H9 (cell line): ENCODE results near the gene SFMBT1. TPM values are rescaled to one million over a fixed set of nuclear protein-coding genes. Genes with fewer than 3 reads are reported as not detected.

Experiments
- DNase-seq: peaks from one replicate; pipeline ENCODE4 v3.0.0-alpha.2; 2017
- H2AFZ ChIP-seq: one replicate; pipeline ENCODE4 v1.6.1; 2013; ENCODE audit warnings: mild to moderate bottlenecking, low read length, control low read depth, moderate library complexity
- H2AK5ac ChIP-seq: 2 replicates; pipeline ENCODE4 v1.6.1; 2013; ENCODE audit warnings: low read length, control low read depth, mixed read lengths; ENCODE audit not compliant: insufficient read length
- H2BK120ac ChIP-seq: one replicate; pipeline ENCODE4 v1.6.1; 2013; ENCODE audit warnings: low read depth, mild to moderate bottlenecking, low read length, control low read depth, inconsistent platforms; ENCODE audit not compliant: poor library complexity, severe bottlenecking
- H2BK12ac ChIP-seq: 2 replicates; pipeline ENCODE4 v1.6.1; 2013; ENCODE audit warnings: low read length, control low read depth, mixed read lengths, low read depth; ENCODE audit not compliant: insufficient read length
- H2BK15ac ChIP-seq: 2 replicates; pipeline ENCODE4 v1.6.1; 2013; ENCODE audit warnings: low read depth, low read length, control low read depth
- H2BK20ac ChIP-seq: one replicate; pipeline ENCODE4 v1.6.1; 2013; ENCODE audit warnings: low read depth, mild to moderate bottlenecking, low read length, control low read depth, inconsistent platforms; ENCODE audit not compliant: poor library complexity, severe bottlenecking
- H2BK5ac ChIP-seq: 2 replicates; pipeline ENCODE4 v1.6.1; 2013; ENCODE audit warnings: low read length, control low read depth, mixed read lengths; ENCODE audit not compliant: insufficient read length
- H3K14ac ChIP-seq: 2 replicates; pipeline ENCODE4 v1.6.1; 2013; ENCODE audit warnings: low read length, control low read depth; ENCODE audit not compliant: insufficient read depth
- H3K18ac ChIP-seq: 2 replicates; pipeline ENCODE4 v1.6.1; 2013; ENCODE audit warnings: low read depth, mild to moderate bottlenecking, mixed read lengths, low read length, control low read depth; ENCODE audit not compliant: insufficient read length
- H3K23ac ChIP-seq: 2 replicates; pipeline ENCODE4 v1.6.1; 2013; ENCODE audit warnings: low read length, control low read depth, mixed read lengths, low read depth; ENCODE audit not compliant: insufficient read length
- H3K23me2 ChIP-seq: 2 replicates; pipeline ENCODE4 v1.6.1; 2013; ENCODE audit warnings: low read depth, mild to moderate bottlenecking, mixed read lengths, low read length, control low read depth; ENCODE audit not compliant: insufficient read length, poor library complexity, severe bottlenecking
- H3K27ac ChIP-seq: 2 replicates; pipeline ENCODE4 v1.5.1; 2013; ENCODE audit warnings: low read length, control low read depth, mixed read lengths, low read depth; ENCODE audit not compliant: insufficient read length
- H3K27me3 ChIP-seq: 2 replicates; pipeline ENCODE4 v1.6.1; 2013; ENCODE audit warnings: low read length, control low read depth, inconsistent platforms; ENCODE audit not compliant: insufficient read depth
- H3K4ac ChIP-seq: 2 replicates; pipeline ENCODE4 v1.6.1; 2013; ENCODE audit warnings: low read depth, mild to moderate bottlenecking, control low read depth, inconsistent platforms, low read length, moderate library complexity
- H3K4me1 ChIP-seq: 2 replicates; pipeline ENCODE4 v1.6.1; 2013; ENCODE audit warnings: low read length, control low read depth, inconsistent platforms; ENCODE audit not compliant: insufficient read depth
- H3K4me2 ChIP-seq: 2 replicates; pipeline ENCODE4 v1.6.1; 2013; ENCODE audit warnings: low read length, control low read depth, mixed read lengths; ENCODE audit not compliant: insufficient read length, insufficient read depth
- H3K56ac ChIP-seq: 2 replicates; pipeline ENCODE4 v1.6.1; 2013; ENCODE audit warnings: low read depth, mild to moderate bottlenecking, mixed read lengths, low read length, control low read depth; ENCODE audit not compliant: insufficient read length
- H3K79me1 ChIP-seq: 2 replicates; pipeline ENCODE4 v1.6.1; 2013; ENCODE audit warnings: low read depth, mild to moderate bottlenecking, moderate library complexity, low read length, control low read depth, inconsistent platforms; ENCODE audit not compliant: insufficient read depth, poor library complexity, severe bottlenecking
- H3K79me2 ChIP-seq: 2 replicates; pipeline ENCODE4 v1.6.1; 2013; ENCODE audit warnings: low read length, control low read depth, inconsistent platforms; ENCODE audit not compliant: insufficient read depth
- H3K9ac ChIP-seq: 2 replicates; pipeline ENCODE4 v1.6.1; 2013; ENCODE audit warnings: low read length, control low read depth, mixed read lengths; ENCODE audit not compliant: insufficient read length; ENCODE audit errors: extremely low read depth
- H3K9me3 ChIP-seq: one replicate; pipeline ENCODE4 v1.6.1; 2013; ENCODE audit warnings: low read depth, low read length, inconsistent platforms; ENCODE audit not compliant: control insufficient read depth
- H3T11ph ChIP-seq: one replicate; pipeline ENCODE4 v1.6.1; 2013; ENCODE audit warnings: mild to moderate bottlenecking, low read length, control low read depth, inconsistent platforms
- H4K20me1 ChIP-seq: one replicate; pipeline ENCODE4 v1.6.1; 2013; ENCODE audit not compliant: control insufficient read depth, insufficient read length, insufficient read depth
- H4K5ac ChIP-seq: 2 replicates; pipeline ENCODE4 v1.6.1; 2013; ENCODE audit warnings: low read depth, mild to moderate bottlenecking, mixed read lengths, low read length, control low read depth; ENCODE audit not compliant: insufficient read length
- H4K8ac ChIP-seq: replicated peaks from 2 replicates; pipeline ENCODE4 v1.6.1; 2013; ENCODE audit warnings: low read length, control low read depth, mixed read lengths, low read depth; ENCODE audit not compliant: insufficient read length
- H4K91ac ChIP-seq: 2 replicates; pipeline ENCODE4 v1.6.1; 2013; ENCODE audit warnings: low read depth, mild to moderate bottlenecking, moderate library complexity, mixed read lengths, low read length, control low read depth; ENCODE audit not compliant: insufficient read length
- H3K27ac Mint-ChIP-seq, 3 experiments: 2 replicates in 2 of 3; 3 replicates in 1 of 3; pipeline ENCODE4 v1.8.0; 2020 to 2021; ENCODE audit warnings: mixed read lengths in 3 of 3, mild to moderate bottlenecking in 1 of 3, moderate library complexity in 1 of 3
- H3K27me3 Mint-ChIP-seq: 2 replicates; pipeline ENCODE4 v1.8.0; 2021; ENCODE audit warnings: low read depth, mild to moderate bottlenecking, moderate library complexity, mixed read lengths
- H3K36me3 Mint-ChIP-seq, 3 experiments: 2 replicates in 2 of 3; 3 replicates in 1 of 3; pipeline ENCODE4 v1.8.0; 2020 to 2021; ENCODE audit warnings: low read depth in 3 of 3, mixed read lengths in 3 of 3; ENCODE audit not compliant: insufficient read depth in 1 of 3
- H3K4me1 Mint-ChIP-seq, 2 experiments: 2 replicates each; pipeline ENCODE4 v1.8.0; 2020; ENCODE audit warnings: mixed read lengths in 2 of 2
- H3K4me3 Mint-ChIP-seq, 2 experiments: 2 replicates in 1 of 2; 3 replicates in 1 of 2; pipeline ENCODE4 v1.8.0; 2020 to 2021; ENCODE audit warnings: mild to moderate bottlenecking in 2 of 2, mixed read lengths in 2 of 2, moderate library complexity in 1 of 2
- H3K9me3 Mint-ChIP-seq, 2 experiments: 2 replicates in 1 of 2; 3 replicates in 1 of 2; pipeline ENCODE4 v1.8.0; 2020; ENCODE audit warnings: mild to moderate bottlenecking in 2 of 2, mixed read lengths in 2 of 2, moderate library complexity in 1 of 2
- CTCF ChIP-seq: fragments of 200-600 bp; sonication (generic); conservative IDR thresholded peaks from 3 replicates; pipeline ENCODE4 v1.8.0; 2021; ENCODE audit warnings: antibody characterized with exemption, mild to moderate bottlenecking
- WGBS: extraction: QIAGEN DNeasy Blood & Tissue Kit; methylation state at CpG from one replicate; pipeline ENCODE4 v1.1.7; 2013; ENCODE audit warnings: missing lambda C conversion rate, low lambda C conversion rate, mixed read lengths; ENCODE audit not compliant: insufficient read length; ENCODE audit errors: extremely low coverage; 5-methylcytosine and 5-hydroxymethylcytosine counted together
- total RNA-seq: library from RNA; stranded (reverse); gene quantifications from 2 replicates; pipeline ENCODE4 v1.2.1, GENCODE V29; 2021

Gene SFMBT1
- total RNA-seq, 1 experiment from 2014 or later, result 15.3 TPM

- no peaks in the 10 kb centered on the region for H4K20me1 ChIP-seq
- Mint-ChIP-seq H3K27me3 (no peaks in the 10 kb centered on the region; the same call in 1 of the 2 replicates), H3K4me1 (no peaks in the 10 kb centered on the region), H3K4me3 (no peak overlapping the region), H3K9me3 (no peaks in the 10 kb centered on the region), H3K36me3 (no peaks in the 10 kb centered on the region), H3K27ac (peak overlapping the region in 1 of 3 experiments; percentile 60; a peak in 1 of 7 replicates)
- no peak overlapping the region for H3K56ac ChIP-seq
- no peak overlapping the region for H3T11ph ChIP-seq
- H3K23ac ChIP-seq, result no peak overlapping the region
- no peak overlapping the region for H3K4me2 ChIP-seq
- WGBS, result no CpG with 5 or more reads among the region's 4 CpGs
- no peak overlapping the region for H4K5ac ChIP-seq
- no peak overlapping the region for H3K27ac ChIP-seq
- no peak overlapping the region for H2BK12ac ChIP-seq
- no peak overlapping the region for H3K4ac ChIP-seq
- no peak overlapping the region for H2AK5ac ChIP-seq
- H4K91ac ChIP-seq, result no peak overlapping the region
- H2BK5ac ChIP-seq, result no peak overlapping the region
- TF ChIP-seq CTCF, result no peak
- H3K27me3 ChIP-seq, result no peaks in the 10 kb centered on the region
- no peak overlapping the region for H2BK15ac ChIP-seq
- no peak overlapping the region for H2BK120ac ChIP-seq
- H3K9me3 ChIP-seq, result no peaks in the 10 kb centered on the region
- H3K18ac ChIP-seq, result no peak overlapping the region
- H2AFZ ChIP-seq, result no peak overlapping the region
- H4K8ac ChIP-seq, result no peak overlapping the region
- H3K4me1 ChIP-seq, result no peaks in the 10 kb centered on the region
- H3K23me2 ChIP-seq, result no peaks in the 10 kb centered on the region
- no peak overlapping the region for H3K14ac ChIP-seq
- no peak overlapping the region for H2BK20ac ChIP-seq
- H3K9ac ChIP-seq, result no peak overlapping the region
- no peak for DNase-seq
- peaks cover 3% of the 10 kb centered on the region for H3K79me1 ChIP-seq
- no peaks in the 10 kb centered on the region for H3K79me2 ChIP-seq
Observed at GRCh38 chr3:52973806-52974205, 72.1 kb downstream of the SFMBT1 start.
